Upper lobe of right lung (tissue), 1 donor: ENCODE results near the gene NEK10. TPM values are rescaled to one million over a fixed set of nuclear protein-coding genes. Genes with fewer than 3 reads are reported as not detected.
A peak's percentile ranks its signal among the peaks of the same experiment; 100 is the strongest.

ENCODE experiments used
- ATAC-seq: fragments of 200-7000 bp; cut with Tn5 transposase; one replicate; pipeline ENCODE4 v1.9.1; 2020; ENCODE audit warnings: mild to moderate bottlenecking, moderate library complexity
- DNase-seq: peaks from one replicate; pipeline ENCODE4 v3.0.0-alpha.2; 2020
- H3K27ac ChIP-seq: fragments of 200-600 bp; one replicate; pipeline ENCODE4 v1.8.0; 2022
- H3K27me3 ChIP-seq: fragments of 200-600 bp; one replicate; pipeline ENCODE4 v1.8.0; 2022; ENCODE audit warnings: mild to moderate bottlenecking
- H3K36me3 ChIP-seq: fragments of 200-600 bp; one replicate; pipeline ENCODE4 v1.8.0; 2022
- H3K4me1 ChIP-seq: fragments of 200-600 bp; one replicate; pipeline ENCODE4 v1.8.0; 2022
- H3K4me3 ChIP-seq: fragments of 200-600 bp; one replicate; pipeline ENCODE4 v1.8.0; 2022; ENCODE audit warnings: mild to moderate bottlenecking
- H3K9me3 ChIP-seq: fragments of 200-600 bp; one replicate; pipeline ENCODE4 v1.8.0; 2022
- intact Hi-C: fragments of 100-400 bp; cut with DNase I; formaldehyde crosslinking; loops from one replicate; pipeline ENCODE4 v1.11.0; 2022
- total RNA-seq: library from RNA; stranded (reverse); fragmentation: NEBNext Ultra II Directional; extraction: Animal tissue kit (Norgen Biotek cat#: 25700); gene quantifications from one replicate; pipeline ENCODE4 v1.2.1, GENCODE V29; 2021
- TF ChIP-seq, protein P1 (sequence below): fragments of 200-600 bp; IDR thresholded peaks from one replicate; pipeline ENCODE4 v1.8.0; 2022; ENCODE audit warnings: antibody characterized with exemption
- donor health status: DM: no; HTN: yes; CAD: no; lungs with severe emphysema.

Gene NEK10
- total RNA-seq, 1 donor from 2014 or later: 0.49 TPM

DNA sequence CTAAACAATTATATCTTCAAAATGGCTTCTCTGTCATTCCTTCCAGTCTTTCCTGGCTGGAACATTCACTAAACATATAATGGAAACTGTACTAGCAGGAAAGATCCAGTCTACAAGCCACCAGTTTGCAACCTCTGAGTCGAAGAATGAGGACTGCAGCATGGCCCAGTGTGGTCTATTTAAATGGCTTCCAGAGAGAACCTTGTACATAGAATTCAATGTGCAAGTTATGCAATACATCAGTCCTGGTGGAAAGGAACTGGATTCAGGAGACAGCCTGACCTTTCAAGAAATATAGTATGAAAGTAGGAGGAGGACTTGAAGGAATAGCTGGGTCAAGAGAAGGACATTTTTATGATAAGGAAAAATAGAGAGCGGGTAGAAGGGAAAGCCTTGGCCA is 49.9 kb downstream of the NEK10 start:
- H3K27ac ChIP-seq: no peak overlapping the region
- H3K27me3 ChIP-seq: no peaks in the 10 kb centered on the region
- TF ChIP-seq, protein P1, sequence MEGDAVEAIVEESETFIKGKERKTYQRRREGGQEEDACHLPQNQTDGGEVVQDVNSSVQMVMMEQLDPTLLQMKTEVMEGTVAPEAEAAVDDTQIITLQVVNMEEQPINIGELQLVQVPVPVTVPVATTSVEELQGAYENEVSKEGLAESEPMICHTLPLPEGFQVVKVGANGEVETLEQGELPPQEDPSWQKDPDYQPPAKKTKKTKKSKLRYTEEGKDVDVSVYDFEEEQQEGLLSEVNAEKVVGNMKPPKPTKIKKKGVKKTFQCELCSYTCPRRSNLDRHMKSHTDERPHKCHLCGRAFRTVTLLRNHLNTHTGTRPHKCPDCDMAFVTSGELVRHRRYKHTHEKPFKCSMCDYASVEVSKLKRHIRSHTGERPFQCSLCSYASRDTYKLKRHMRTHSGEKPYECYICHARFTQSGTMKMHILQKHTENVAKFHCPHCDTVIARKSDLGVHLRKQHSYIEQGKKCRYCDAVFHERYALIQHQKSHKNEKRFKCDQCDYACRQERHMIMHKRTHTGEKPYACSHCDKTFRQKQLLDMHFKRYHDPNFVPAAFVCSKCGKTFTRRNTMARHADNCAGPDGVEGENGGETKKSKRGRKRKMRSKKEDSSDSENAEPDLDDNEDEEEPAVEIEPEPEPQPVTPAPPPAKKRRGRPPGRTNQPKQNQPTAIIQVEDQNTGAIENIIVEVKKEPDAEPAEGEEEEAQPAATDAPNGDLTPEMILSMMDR: no peak
- no peak for ATAC-seq
- H3K4me3 ChIP-seq: no peak overlapping the region
- H3K36me3 ChIP-seq: no peaks in the 10 kb centered on the region
- DNase-seq: no peak
- intact Hi-C loops: no loop called here
- H3K9me3 ChIP-seq: no peaks in the 10 kb centered on the region
- H3K4me1 ChIP-seq: no peaks in the 10 kb centered on the region

DNA sequence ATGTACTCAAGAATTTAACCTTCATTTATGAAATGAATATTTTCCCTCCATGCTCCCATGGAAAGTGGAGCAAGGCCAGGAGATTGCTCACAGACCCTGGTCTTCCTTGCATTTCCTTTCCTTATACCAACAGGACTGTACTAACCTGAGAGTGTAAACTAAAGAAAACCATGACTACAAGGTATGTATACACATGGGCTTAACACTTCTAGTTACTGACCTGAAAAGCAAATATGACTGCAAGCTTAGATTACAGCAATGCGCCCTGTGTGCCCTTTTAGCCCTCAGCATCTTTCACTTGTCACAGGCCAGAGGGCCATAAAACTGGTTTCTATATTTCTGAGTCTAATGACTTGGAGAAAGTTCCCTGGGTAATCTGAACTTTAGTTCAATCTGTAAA is 52.1 kb downstream of the NEK10 start:
- intact Hi-C loops: no loop called here
- DNase-seq (no peak), ATAC-seq (no peak)
- Histone ChIP-seq H3K4me3 (no peak overlapping the region), H3K27me3 (no peaks in the 10 kb centered on the region), H3K9me3 (no peaks in the 10 kb centered on the region), H3K4me1 (no peaks in the 10 kb centered on the region), H3K27ac (no peak overlapping the region), H3K36me3 (no peaks in the 10 kb centered on the region)
- TF ChIP-seq, protein P1: no peak

DNA sequence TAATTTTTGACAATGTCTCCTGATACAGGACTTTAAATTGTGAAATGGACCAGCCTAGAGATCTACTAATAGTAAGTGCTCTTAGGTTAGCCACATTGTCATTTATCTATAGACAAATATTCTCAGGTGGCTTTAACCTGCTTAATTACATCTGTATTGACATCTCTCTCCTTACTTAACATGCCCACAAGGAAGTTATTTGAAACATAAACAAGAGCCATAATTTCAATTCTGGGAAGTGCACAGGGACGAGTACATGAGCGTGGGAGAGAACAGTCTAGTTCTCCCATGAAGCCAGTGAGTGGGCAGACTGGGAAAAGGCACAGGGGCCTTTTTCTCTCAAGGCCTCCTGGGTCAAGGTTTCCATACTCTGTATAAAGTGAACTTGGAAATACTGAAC is 54.2 kb downstream of the NEK10 start:
- DNase-seq: no peak
- H3K4me1 ChIP-seq: no peaks in the 10 kb centered on the region
- TF ChIP-seq, protein P1: no peak
- H3K9me3 ChIP-seq: no peaks in the 10 kb centered on the region
- no peak for ATAC-seq
- H3K36me3 ChIP-seq: no peaks in the 10 kb centered on the region
- intact Hi-C loops: no loop called here
- no peaks in the 10 kb centered on the region for H3K27me3 ChIP-seq
- H3K4me3 ChIP-seq: no peak overlapping the region
- H3K27ac ChIP-seq: no peak overlapping the region

DNA sequence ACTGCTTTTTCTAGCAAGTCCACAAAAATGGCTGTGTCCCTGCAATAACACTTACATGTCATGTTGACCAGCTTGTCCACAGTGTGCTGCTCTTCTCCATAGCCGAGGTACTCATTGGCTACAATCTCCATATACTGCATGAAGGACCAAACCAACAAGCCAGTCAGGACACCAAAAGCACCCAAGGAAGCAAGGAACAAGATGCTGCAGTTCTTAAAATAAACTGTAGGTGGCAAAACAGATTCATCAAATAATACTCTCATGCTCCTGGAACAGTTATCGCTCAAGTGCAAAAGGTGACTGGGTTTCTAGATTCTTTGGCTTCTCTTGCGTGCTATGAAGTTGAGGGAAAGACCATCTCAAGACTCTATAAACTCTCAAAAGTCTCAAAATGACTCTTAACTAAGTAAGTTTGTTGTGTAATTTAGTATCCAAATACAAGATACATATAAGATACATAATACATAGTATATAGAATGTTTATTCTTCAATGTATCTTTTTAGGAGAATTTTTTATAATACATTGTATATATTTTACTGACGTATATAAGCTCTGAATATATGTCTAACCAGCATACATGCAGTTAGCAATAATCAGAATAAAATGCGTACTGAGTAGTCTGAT is 57.0 kb downstream of the NEK10 start:
- H3K9me3 ChIP-seq: no peaks in the 10 kb centered on the region
- DNase-seq (no peak), ATAC-seq (peak; percentile 85)
- TF ChIP-seq, protein P1: peak; percentile 87
- H3K4me3 ChIP-seq: no peak overlapping the region
- H3K27ac ChIP-seq: no peak overlapping the region
- H3K4me1 ChIP-seq: no peaks in the 10 kb centered on the region
- no peaks in the 10 kb centered on the region for H3K36me3 ChIP-seq
- intact Hi-C loops: no loop called here
- no peaks in the 10 kb centered on the region for H3K27me3 ChIP-seq

DNA sequence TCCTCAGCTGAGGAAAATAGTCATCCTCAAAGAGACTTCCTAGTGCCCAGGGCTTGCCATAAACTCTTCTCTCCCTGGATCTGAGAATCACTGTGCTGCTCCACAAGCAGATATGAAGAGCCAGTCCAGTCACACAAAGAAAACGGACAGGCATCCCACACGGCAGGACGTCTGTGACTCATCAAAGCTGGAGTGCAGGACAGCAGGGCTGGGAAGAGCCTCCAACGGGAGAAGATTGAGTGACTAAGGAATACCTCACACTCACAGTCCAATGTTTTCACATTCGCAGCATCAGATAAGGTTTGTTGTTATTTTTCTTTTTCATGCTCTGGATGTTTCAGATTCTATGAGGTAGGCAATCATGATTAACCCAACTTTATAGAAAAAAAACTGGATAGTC is 57.8 kb downstream of the NEK10 start:
- H3K4me1 ChIP-seq: no peaks in the 10 kb centered on the region
- intact Hi-C loops: no loop called here
- DNase-seq: no peak

More for the DNA sequence above, 57.8 kb downstream of the NEK10 start:
- no peaks in the 10 kb centered on the region for H3K27me3 ChIP-seq
- ATAC-seq: no peak
- H3K36me3 ChIP-seq: no peaks in the 10 kb centered on the region
- H3K4me3 ChIP-seq: no peak overlapping the region
- H3K27ac ChIP-seq: no peak overlapping the region
- no peaks in the 10 kb centered on the region for H3K9me3 ChIP-seq
- TF ChIP-seq, protein P1: no peak
